IPS-18a (cell line): ENCODE data around the gene MYBPC3.

Experiments used
- H3K27ac ChIP-seq: one replicate; pipeline ENCODE4 v1.5.1; 2013; ENCODE audit warnings: low read length
- H3K27me3 ChIP-seq: one replicate; pipeline ENCODE4 v1.6.1; 2013; ENCODE audit warnings: mild to moderate bottlenecking, low read length; ENCODE audit not compliant: control insufficient read depth, insufficient read depth
- H3K36me3 ChIP-seq: one replicate; pipeline ENCODE4 v1.6.1; 2013; ENCODE audit warnings: low read depth, low read length; ENCODE audit not compliant: control insufficient read depth
- H3K4me1 ChIP-seq: one replicate; pipeline ENCODE4 v1.6.1; 2013; ENCODE audit warnings: low read depth, low read length; ENCODE audit not compliant: control insufficient read depth
- H3K4me3 ChIP-seq: one replicate; pipeline ENCODE4 v1.5.1; 2013; ENCODE audit warnings: low read length
- H3K9ac ChIP-seq: one replicate; pipeline ENCODE4 v1.6.1; 2013; ENCODE audit warnings: mild to moderate bottlenecking, low read length, moderate library complexity
- H3K9me3 ChIP-seq: one replicate; pipeline ENCODE4 v1.6.1; 2013; ENCODE audit warnings: low read depth, low read length; ENCODE audit not compliant: control insufficient read depth

MYBPC3 gene

GRCh38 chr11:47392546-47393162 lies 40.2 kb upstream of the MYBPC3 start:
- Histone ChIP-seq H3K27ac (no peak overlapping the region), H3K9ac (no peak overlapping the region), H3K36me3 (no peaks in the 10 kb centered on the region), H3K4me3 (no peak overlapping the region), H3K9me3 (no peaks in the 10 kb centered on the region), H3K27me3 (no peaks in the 10 kb centered on the region), H3K4me1 (no peaks in the 10 kb centered on the region)

GRCh38 chr11:47391711-47392432 lies 39.4 kb upstream of the MYBPC3 start:
- H3K9ac ChIP-seq = no peak overlapping the region
- H3K9me3 ChIP-seq = no peaks in the 10 kb centered on the region
- H3K4me3 ChIP-seq = no peak overlapping the region
- no peak overlapping the region for H3K27ac ChIP-seq
- H3K4me1 ChIP-seq = no peaks in the 10 kb centered on the region
- no peaks in the 10 kb centered on the region for H3K27me3 ChIP-seq
- no peaks in the 10 kb centered on the region for H3K36me3 ChIP-seq

DNA sequence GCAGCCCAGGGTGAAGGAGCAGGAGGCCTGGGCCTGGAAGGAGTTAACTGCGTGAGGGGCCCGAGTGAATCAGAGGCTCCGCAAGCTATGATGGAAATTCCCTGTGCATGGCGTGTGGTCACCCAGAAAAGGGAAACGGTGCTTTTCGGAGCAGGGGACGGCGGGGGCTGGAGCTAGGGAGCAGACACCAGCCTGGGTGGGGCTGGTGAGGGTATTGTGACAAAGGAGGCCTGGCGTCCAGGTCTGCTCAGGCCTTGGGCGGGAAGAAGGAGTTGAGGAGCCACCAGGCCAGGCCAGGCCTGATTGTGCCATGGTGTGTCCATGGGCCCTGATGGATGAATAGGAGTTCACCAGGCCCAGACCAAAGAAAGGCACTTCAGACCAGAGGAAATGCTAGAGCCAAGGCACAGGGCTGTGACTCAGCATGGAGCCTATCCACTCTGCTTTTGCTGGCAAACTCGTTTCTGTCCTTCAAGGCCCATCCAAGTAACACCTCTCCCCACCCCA lies 38.6 kb upstream of the MYBPC3 start:
- Histone ChIP-seq H3K4me3 (no peak overlapping the region), H3K4me1 (no peaks in the 10 kb centered on the region), H3K36me3 (no peaks in the 10 kb centered on the region), H3K9ac (no peak overlapping the region), H3K27me3 (no peaks in the 10 kb centered on the region), H3K27ac (no peak overlapping the region), H3K9me3 (no peaks in the 10 kb centered on the region)

DNA sequence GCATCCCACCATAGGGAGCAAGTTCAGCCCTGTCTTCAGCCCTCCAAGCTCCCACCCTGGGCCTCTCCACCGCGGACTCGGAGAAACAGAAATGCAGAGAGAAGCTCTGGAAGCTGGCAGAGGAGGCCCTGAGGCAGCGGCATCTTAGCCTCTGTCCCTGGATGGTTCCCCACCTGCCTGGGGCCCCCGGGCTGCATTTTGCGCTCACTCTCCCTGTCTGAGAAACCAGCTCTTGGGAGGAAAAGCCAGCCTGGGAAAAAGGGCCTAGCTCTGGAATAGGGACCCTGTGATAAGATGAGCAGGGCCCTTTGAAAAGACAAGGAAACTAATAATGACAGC lies 37.9 kb upstream of the MYBPC3 start:
- H3K27me3 ChIP-seq = no peaks in the 10 kb centered on the region
- H3K27ac ChIP-seq = no peak overlapping the region
- no peaks in the 10 kb centered on the region for H3K36me3 ChIP-seq
- no peak overlapping the region for H3K9ac ChIP-seq
- no peaks in the 10 kb centered on the region for H3K9me3 ChIP-seq
- H3K4me1 ChIP-seq = no peaks in the 10 kb centered on the region
- no peak overlapping the region for H3K4me3 ChIP-seq

DNA sequence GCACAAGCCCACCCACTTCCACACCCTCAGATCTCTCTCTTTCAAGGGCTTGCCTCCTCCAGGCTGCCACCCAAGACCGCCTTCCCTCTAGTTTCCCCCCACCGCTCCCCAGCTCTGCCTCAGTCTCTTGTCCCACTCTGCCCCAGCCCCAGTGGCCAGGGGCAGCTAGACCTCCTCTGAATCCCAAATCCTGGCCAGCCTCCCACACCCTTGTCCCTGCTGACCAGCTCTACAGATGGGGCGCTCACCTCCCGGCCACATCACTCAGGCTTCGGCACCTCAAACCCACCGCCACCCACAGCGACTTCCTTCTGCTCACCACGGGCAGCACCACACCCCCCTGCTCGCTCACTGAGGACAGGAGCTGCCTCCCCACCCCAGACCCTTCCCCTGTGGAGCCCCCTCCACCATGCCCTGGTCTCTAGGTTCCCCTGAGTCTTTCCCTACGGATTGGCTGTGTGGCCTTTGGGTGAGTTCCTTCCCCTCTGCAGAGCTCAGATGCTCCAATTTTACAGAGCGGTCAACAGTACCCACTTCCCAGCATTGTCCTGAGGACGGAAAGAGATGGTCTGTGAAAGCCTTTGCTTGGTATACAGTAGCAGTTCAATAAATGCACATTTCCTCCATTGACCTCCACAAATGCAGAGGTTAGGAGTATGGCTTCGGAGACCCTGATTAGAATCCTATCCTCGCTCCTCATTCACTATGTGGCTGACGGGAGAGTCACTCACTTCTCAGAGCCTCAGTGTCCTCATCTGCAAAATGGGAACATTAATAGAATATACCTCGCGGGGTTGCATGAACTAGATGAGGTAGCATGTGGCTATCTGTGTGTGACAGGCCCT lies 37.3 kb upstream of the MYBPC3 start:
- H3K36me3 ChIP-seq = no peaks in the 10 kb centered on the region
- H3K27ac ChIP-seq = no peak overlapping the region
- no peak overlapping the region for H3K9ac ChIP-seq
- no peaks in the 10 kb centered on the region for H3K4me1 ChIP-seq
- H3K9me3 ChIP-seq = no peaks in the 10 kb centered on the region
- no peaks in the 10 kb centered on the region for H3K27me3 ChIP-seq
- no peak overlapping the region for H3K4me3 ChIP-seq

GRCh38 chr11:47388697-47389576 lies 36.4 kb upstream of the MYBPC3 start:
- H3K4me3 ChIP-seq = no peak overlapping the region
- no peaks in the 10 kb centered on the region for H3K9me3 ChIP-seq
- no peaks in the 10 kb centered on the region for H3K36me3 ChIP-seq
- H3K9ac ChIP-seq = no peak overlapping the region
- H3K27me3 ChIP-seq = no peaks in the 10 kb centered on the region
- H3K4me1 ChIP-seq = no peaks in the 10 kb centered on the region
- H3K27ac ChIP-seq = no peak overlapping the region

DNA sequence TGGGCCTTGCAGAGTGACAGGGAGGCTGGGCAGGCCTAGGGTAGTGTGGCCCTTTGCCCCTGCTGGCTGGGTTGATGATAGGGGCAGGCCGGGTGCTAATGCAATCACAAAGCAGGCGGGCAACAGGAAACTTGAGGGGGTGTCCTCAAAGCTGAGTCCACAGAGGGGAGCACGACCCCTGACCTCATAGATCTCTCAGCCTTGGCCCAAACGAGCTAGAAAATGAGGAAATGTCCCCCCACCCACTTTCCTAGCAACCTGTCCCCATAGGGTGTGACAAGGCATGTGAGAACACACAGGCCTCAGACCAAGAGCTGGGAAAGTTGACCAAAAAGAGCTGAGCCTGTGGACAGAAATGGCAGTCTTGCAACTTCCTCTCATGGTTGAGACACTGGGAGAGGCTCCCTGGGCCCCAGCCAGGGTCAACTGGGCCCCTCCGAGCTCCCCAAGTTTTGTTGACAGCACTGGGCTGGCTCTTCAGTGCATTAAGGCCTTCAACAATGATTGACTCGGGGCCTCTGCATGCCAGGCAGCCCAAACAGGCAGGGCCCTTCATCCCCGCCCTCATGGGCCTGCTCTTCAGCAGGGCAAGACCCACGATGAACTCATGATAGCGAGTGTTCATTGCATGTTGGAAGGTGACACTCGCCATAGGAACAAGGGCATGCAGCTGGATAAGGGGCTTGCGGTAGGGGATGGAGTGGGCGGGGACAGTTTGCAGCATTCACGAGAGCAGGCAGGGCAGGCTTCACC lies 35.6 kb upstream of the MYBPC3 start:
- no peaks in the 10 kb centered on the region for H3K4me1 ChIP-seq
- no peaks in the 10 kb centered on the region for H3K9me3 ChIP-seq
- H3K27me3 ChIP-seq = no peaks in the 10 kb centered on the region
- no peak overlapping the region for H3K9ac ChIP-seq
- no peak overlapping the region for H3K27ac ChIP-seq
- H3K4me3 ChIP-seq = no peak overlapping the region
- no peaks in the 10 kb centered on the region for H3K36me3 ChIP-seq

DNA sequence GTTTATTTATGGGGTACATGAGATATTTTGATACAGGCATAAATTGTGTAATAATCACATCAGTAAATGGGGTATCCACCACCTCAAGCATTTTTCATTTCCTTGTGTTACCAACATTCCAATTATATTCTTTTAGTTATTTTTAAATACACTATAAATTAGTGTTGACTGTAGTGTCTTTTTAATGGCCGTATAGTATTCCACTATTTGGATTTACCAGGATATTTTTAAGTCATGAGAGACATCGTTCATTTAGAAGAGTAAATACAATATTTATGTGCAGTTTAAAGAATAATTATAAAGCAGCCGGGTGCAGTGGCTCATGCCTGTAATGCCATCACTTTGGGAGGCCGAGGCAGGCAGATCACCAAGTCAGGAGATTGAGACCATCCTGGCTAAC lies 32.0 kb upstream of the MYBPC3 start:
- Histone ChIP-seq H3K36me3 (no peaks in the 10 kb centered on the region), H3K9me3 (no peaks in the 10 kb centered on the region), H3K27ac (no peak overlapping the region), H3K9ac (no peak overlapping the region), H3K4me3 (no peak overlapping the region), H3K4me1 (no peaks in the 10 kb centered on the region), H3K27me3 (no peaks in the 10 kb centered on the region)

GRCh38 chr11:47383071-47383470 lies 30.6 kb upstream of the MYBPC3 start:
- Histone ChIP-seq H3K36me3 (no peaks in the 10 kb centered on the region), H3K9me3 (no peaks in the 10 kb centered on the region), H3K9ac (no peak overlapping the region), H3K27me3 (no peaks in the 10 kb centered on the region), H3K4me1 (no peaks in the 10 kb centered on the region), H3K27ac (no peak overlapping the region), H3K4me3 (no peak overlapping the region)

DNA sequence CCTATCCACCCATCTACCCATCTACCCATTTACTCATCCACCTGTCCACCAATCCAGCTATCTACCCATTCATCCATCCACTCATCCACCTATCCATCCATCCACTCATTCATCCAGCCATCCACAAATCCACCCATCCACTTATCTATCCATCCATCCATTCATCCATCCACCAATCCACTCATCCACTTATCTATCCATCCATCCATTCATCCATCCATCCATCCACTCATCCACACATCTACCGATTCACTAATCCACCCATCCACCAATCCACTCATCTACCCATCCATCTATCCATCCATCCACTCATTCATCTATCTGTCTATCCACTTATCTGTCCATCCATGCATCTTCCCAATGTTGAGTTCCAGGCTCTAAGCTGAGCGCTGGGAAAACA lies 27.6 kb upstream of the MYBPC3 start:
- Histone ChIP-seq H3K9me3 (no peaks in the 10 kb centered on the region), H3K27ac (no peak overlapping the region), H3K4me1 (no peaks in the 10 kb centered on the region), H3K9ac (no peak overlapping the region), H3K27me3 (no peaks in the 10 kb centered on the region), H3K36me3 (no peaks in the 10 kb centered on the region), H3K4me3 (no peak overlapping the region)
